B cell (primary cell): ENCODE measurements around the gene SHB.

Source experiments
- CTCF ChIP-seq: fragments of 200-600 bp; IDR thresholded peaks from one replicate; pipeline ENCODE4 v1.8.0; 2022; ENCODE audit warnings: antibody characterized with exemption, mild to moderate bottlenecking
- EZH2 ChIP-seq: IDR thresholded peaks from 2 replicates; pipeline ENCODE4 v1.6.1; 2012; ENCODE audit warnings: borderline replicate concordance, low read depth, mild to moderate bottlenecking, moderate library complexity, low read length; ENCODE audit not compliant: insufficient read depth, poor library complexity, severe bottlenecking

GRCh38 chr9:37971108-37971459 is 97.9 kb downstream of the SHB start:
- TF ChIP-seq CTCF (no peak), EZH2 (no peak)
